Stimulated activated CD8-positive, alpha-beta memory T cell treated with anti-CD3 and anti-CD28 coated beads, Interleukin-4, amount 100 ng/mL, for 48 hours (primary cell): Measurements from ENCODE around the gene AGT.
"Not testable (repeated sequence)": the region's sequence is repeated elsewhere in the genome, so short reads cannot be mapped to it uniquely, and the experiment has no call there.

Experiments used
- DNase-seq: peaks from one replicate; pipeline ENCODE4 v3.0.0-alpha.2; 2020

The AGT gene

DNA sequence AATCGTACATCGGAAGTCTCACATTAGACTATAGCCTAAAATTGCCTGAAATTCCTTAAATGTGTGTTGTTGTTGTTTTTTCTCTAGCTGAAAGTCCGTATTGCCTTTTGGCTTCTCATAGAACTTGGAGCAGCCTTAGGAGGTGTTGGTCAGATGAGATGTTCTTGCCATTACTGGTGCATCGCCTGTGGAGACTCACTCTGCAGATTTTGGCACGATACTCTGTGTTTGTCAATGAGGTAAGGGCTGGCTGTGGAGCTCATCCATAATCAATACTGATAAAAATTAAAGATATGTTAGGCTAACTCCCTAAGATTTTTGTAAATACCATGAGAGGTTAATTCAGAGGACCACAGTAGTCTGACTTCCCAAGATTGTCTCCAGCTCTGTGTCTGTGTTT is 28.9 kb downstream of the AGT start:
- DNase-seq: no peak

DNA sequence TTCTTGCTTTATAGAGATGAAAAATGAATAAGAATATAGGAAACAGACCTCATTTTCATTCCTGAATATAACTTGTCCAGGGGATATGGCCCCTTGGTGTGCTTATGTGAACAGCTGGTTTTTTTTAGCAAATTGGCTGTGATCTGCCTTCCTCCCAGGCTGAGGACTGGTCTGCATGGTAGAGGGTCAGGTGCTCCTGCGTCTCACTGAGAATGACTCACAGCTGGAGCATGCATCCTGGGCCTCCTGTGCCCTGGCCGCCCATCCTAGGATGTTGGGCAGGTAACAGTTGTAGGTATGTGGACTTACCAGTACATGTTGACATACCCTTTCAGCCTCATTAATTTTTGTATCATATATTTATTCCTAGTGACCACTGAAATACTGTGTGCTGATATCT is 29.8 kb downstream of the AGT start:
- DNase-seq: no peak

DNA sequence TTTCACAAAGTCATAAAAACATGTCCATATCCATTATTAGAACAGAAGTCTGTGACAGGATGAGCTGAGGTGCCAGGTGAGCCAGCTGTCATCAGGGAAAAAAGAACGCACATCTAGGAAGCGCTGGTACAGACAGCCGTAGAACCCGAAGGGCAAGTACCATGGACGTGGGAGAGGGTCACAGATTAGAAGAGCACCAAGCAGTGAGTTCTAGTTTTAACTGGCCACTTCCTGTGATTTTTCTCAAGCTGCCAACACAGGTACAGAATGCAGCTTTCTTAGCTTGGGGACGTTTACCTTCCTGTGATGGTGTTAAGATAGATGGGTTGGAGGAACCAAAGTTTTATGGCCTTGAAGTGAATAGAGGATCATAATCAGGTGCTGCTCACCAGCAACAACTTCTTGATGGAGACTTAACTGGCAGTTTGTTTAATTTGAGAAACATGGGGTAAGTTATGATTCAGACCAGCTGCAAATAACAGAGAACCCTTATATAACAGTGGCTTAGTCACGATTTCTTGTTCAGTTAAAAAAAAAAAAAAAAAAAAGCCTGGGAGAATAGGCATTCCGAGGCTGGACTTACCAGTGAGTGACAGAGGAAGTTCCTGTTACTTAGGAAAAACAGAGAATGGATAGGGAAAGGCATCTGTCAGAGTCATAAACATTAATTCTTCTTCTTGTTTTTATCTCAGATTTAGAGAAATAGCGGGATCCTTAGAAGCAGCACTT is 30.9 kb downstream of the AGT start:
- DNase-seq: no peak

DNA sequence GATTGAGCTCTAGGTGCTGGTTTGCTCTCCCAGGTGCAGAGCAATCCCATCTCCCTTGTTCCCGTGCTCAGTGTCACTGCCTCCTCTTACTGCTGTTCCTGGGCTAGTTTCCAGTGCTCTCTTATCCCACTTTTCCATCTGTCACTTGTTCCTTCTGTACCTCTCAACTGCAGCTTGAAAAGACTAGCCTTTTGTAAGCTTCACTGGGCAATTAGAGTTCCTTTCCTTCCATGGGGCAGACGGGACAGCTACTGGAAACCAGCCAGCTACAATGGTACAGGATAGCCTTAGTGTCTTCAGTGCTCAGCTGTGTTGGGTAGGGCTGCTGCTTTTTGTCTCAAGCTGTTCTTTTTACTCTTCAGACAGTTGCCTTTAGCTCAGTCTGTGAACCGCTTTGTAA is 31.6 kb downstream of the AGT start:
- no peak for DNase-seq

DNA sequence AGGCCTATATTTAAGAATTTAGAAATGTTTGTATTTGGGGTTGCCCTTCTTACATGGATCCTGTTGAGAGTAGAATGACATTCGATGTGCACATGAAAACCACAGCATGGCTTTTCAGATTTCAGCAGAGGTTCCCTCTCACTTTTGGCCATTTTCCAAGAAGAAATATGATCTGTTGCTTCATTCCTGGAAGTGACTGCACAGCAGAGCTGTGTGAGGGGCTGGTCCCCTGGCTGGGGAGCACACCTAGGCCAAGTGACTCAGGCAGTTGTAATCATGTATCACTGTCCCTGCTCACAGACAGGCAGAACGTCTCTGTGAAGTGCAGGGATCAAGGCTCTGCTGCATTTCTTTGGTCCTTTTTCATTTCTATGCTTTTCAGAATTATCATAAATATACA is 32.3 kb downstream of the AGT start:
- no peak for DNase-seq

DNA sequence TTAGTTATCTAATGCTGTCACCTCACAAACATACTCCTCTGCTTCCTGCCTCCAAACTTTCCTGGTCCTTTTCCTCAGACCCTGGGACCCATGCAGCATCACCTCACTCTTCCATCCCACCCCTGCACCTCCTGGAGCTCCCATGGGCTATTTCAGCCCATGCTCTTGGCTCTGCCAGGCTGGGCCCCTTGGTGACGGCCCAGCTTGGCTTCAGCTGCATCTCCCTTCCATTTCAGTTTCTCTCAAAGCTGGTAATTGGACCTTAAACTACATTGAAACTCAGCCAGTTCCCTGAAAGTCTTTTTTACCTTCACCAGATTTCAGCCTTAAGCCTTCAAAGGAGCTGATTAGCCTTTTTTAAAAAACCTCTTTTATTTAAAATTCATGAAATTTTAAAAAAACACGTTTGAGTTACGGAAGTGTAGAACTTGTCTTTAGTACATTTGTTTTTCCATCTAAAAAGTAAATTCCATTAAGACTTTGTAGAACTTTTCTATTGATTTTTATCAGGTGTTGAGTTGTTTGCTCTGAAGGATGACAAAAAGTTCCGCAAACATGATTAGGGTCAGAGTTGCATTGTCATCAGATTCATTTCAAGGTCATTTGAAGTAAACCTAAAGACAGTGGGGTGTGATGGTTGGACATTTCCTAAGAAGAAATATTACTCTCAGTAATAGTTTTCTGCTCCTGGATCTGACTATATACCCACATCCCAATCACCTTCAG is 33.5 kb downstream of the AGT start:
- no peak for DNase-seq

DNA sequence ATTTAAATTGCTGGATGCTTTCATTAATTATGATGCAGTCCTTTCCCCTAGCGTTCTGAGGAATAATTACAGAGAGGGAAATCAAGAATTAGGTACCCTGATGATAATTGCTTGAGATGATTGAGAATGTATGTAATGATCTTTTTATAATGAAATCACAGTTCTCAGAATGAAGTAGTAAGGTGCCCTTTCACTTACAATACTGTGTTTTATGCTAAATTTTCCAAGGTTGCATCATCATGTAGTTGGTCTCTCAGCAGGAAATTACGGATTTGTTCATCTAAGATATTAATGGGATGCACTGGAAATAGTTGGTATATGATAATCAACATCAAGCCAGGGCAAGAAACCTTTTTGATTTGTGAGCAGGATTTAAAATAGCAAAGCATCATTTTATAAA is 34.1 kb downstream of the AGT start:
- no peak for DNase-seq

DNA sequence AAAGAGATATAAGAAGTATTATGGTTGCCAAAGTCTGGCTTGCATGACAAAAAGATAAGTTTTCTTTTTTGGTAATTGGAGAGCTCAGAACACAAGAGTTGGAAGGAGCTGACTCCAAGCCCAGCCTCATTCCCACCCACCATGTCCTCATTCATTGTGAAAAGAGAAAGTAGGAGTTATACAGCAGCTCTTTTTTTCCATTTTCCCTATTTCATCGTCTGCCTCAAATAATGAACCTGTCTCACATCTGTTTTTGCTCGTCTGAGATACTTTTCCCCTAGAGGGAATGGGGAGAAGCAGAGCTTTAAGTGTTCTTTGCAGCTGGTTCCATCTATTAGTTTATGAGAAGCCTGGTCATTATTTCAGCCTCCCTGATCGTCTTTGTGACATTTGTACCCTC is 34.7 kb downstream of the AGT start:
- DNase-seq: no peak

DNA sequence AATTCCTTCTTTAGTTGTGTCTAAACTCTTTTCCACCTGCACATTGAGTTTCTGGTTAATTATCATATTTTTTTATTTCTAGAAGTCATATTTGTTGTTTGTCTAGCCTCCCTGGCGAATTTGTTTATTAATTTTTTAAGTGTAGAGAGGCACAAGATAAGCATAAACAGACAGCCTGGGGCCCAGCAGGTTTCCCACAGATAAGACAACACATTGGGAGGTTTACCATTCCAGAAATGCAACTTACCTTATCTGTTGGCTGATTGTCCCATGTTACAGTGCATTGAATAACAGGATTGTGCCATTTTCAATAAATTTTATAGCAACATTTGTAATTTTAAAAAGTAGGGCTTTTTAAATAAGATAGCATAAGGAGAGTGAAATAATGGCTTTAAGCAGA is 36.7 kb downstream of the AGT start:
- DNase-seq: no peak

DNA sequence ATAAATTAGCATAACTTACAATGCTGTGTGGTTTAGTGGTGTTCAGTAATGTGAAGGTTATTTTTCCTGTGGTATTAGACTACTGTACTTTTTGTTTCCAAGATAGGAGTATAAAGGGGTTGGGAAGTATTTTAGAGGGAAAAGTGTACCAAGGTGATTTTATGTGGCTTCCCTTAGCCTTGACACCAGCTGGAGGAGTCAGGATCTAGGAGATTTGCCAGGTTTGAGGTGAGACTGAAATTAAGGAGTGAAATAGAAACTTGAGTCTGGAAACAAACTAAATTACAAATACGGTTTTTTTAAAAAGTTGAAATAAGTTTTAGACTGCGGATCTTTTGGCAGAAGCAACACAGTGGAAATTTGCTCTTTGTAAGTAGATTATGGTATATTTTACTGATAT is 39.3 kb downstream of the AGT start:
- DNase-seq: no peak

DNA sequence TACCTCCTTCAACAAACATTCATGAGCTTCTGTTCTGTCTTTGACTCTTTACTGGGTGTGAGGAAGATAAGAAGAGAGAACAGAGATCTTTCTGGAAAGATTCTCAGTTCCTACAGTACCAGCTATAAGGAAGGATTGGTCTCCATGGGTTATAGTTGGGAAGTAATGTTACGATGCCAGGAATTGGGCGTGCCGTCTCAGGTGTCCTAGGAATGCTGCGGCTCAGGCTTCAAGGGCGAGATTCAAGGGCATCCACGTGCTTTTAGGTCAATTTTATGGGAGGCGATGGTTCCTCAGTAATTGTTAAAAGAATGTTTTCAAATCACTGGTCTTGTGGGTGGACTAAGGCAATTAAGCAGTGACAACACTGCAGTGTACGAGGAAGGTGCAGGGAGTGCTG is 44.4 kb downstream of the AGT start:
- DNase-seq: no peak

DNA sequence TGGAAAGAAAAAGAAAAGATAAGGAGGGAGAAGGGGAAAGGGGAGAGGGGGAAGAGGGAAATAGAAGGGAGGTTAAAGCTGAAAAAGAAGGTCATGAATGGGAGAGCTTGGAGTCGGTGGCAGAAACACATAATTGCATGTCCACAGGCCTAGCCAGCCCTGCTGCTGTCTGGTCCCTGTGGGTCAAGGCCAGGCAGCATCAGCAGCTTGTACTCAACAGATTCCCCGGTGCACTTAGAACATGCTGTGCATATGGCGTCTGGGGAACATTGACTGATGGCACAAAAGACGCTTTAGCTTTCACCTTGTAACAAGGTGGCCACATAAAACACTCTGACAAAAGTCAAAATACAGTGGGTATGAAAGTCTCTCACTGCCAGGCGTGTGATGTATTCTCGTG is 45.7 kb downstream of the AGT start:
- no peak for DNase-seq

DNA sequence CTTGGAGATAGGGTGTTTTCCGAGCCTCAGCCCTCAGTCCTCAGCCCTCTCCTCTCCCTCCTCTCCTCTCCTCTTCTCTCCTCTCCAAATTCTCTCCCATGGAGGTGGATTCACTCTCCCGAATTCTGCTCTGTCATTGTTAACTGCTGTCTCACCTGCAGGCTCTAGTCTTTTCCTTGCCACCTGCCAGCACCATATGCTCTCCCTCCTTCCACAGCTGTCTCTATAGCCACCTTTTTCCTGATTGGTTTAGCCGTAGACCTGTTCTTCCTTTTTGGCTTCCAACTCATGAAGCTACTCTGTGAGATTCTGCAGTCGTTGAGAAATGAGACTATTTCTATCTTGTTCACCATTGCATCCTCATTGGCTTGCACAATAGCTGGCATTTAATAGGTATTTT is 51.9 kb downstream of the AGT start:
- no peak for DNase-seq

DNA sequence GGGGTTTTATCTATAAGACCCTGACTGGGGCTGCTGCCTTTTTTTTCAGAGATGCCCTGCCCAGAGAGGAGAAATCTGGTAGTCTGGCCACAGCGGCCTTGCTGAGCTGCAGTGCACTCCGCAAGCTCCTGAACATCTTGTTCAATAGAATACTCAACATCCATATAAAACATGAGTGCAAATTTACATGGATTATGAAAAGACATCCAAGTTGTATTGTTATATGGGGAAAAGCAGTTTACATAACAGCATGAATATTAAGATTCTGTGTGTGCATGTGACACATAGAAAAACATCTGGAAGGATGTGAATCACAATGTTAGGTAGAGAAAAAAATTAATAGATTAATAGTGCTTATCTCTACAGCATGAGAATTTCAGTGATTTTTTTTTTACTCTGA is 55.2 kb downstream of the AGT start:
- no peak for DNase-seq

DNA sequence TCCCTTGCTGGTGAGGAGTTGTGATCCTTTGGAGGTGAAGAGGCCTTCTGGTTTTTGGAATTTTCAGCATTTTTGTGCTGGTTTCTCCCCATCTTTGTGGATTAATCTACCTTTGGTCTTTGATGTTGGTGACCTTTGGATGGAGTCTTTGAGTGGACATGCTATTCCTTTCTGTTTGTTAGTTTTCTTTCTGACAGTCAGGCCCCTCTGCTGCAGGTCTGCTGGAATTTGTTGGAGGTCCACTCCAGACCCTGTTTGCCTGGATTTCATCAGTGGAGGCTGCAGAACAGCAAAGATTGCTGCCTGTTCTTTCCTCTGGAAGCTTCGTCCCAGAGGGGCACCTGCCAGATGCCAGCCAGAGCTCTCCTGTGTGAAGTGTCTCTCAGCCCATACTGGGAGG is 55.8 kb downstream of the AGT start:
- DNase-seq: not testable (repeated sequence)

DNA sequence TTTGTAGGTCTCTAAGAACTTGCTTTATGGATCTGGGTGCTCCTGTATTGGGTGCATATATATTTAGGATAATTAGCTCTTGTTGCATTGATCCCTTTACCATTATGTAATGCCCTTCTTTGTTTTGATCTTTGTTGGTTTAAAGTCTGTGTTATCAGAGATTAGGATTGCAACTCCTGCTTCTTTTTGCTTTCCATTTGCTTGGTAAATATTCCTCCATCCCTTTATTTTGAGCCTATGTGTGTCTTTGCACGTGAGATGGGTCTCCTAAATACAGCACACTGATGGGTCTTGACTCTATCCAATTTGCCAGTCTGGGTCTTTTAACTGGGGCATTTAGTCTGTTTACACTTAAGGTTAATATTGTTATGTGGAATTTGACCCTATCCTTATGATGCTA is 57.2 kb downstream of the AGT start:
- DNase-seq: not testable (repeated sequence)
